HG03575 (cell line): ENCODE results near the gene PRAMEF5.
"Not testable (repeated sequence)": the region's sequence is repeated elsewhere in the genome, so short reads cannot be mapped to it uniquely, and the experiment has no call there.

Experiments used
- ATAC-seq: cut with Tn5 transposase; IDR thresholded peaks from one replicate; pipeline ENCODE4 v1.9.1; 2021; ENCODE audit not compliant: unreplicated experiment, insufficient number of reproducible peaks, low FRiP score; ENCODE audit errors: extremely low read depth

Gene PRAMEF5

DNA sequence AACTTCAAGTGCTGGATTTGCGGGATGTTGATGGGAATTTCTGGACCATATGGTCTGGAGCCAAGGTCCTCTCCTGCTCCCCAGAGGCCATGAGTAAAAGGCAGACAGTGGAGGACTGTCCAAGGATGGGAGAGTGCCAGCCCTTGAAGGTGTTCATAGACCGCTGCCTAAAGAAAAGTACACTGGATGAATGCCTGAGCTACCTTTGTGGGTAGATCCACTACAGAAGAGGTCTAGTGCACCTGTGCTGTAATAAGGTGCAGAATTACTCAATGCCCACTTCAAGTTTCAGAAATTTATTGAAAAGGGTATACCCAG, 7.5 kb upstream of the PRAMEF5 start:
- not testable (repeated sequence) for ATAC-seq

DNA sequence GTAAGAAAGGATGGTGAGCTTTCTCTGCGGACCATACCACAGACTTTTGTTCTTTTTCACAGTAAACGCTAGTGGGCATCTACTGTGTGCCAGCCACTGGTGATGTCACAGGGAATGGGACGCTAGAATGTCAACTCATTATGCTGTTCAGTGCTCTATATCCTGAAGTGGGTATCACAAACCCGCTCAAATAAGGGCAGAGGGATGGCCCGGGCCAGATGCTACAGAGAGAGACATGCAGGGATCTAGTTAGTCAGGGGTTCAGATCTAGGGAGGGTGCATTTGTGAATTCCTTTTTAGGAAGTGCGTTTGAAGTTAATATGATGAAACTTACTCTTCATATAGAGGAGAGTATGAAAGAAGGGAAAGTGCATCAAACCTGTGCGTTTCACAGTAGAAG, 6.9 kb upstream of the PRAMEF5 start:
- not testable (repeated sequence) for ATAC-seq

- ATAC-seq, result not testable (repeated sequence)
Measured at GRCh38 chr1:13265124-13265523, 11.1 kb downstream of the PRAMEF5 start.

DNA sequence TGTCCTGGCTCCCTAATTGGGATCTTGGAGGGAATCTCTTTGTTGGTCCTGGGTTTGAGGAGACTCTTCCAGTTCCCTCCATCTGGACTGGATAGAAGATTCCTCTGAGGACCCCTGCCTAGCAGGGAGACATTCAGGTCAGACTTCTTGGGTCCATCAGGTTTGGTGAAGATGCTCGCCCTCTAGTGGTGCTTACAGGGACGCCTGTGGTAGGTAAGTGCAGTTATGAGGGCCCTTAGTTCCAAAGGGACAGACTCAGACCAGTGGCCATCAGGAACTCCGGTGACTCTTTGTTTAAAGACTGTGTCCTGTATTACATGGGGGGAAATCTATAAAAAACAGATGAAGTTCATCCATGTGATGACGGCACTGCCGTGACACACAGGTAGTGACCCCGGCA, 23.0 kb downstream of the PRAMEF5 start:
- ATAC-seq, result not testable (repeated sequence)

GRCh38 chr1:13279617-13280016, 25.6 kb downstream of the PRAMEF5 start:
- not testable (repeated sequence) for ATAC-seq

- not testable (repeated sequence) for ATAC-seq
Measured at GRCh38 chr1:13285037-13285436, 31.0 kb downstream of the PRAMEF5 start, which contains the start of gene PRAMEF8. Gene PRAMEF8 (minus strand): TSS chr1:13285137. CDS start chr1:13284091, 1,046 bp downstream.

DNA sequence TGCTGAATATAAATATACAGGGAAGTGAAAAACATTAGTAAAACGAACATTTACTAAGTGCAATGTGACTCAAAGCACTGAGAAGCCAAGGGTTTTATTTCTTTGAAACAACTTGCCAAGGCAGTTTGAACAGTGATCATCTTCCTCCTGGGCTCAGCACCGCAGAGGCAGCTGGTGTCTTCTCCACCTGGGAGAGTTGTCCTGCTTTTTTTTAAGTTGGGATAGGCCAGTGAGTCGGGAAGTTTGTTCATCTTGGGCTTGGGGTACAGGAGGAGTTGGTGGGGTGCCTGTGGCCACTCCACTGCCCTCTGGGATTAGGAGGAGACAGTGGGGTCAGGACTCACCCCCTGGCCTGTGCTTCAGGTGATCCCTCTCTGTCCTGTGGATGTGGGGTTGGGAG, 35.0 kb downstream of the PRAMEF5 start:
- ATAC-seq, result not testable (repeated sequence)

DNA sequence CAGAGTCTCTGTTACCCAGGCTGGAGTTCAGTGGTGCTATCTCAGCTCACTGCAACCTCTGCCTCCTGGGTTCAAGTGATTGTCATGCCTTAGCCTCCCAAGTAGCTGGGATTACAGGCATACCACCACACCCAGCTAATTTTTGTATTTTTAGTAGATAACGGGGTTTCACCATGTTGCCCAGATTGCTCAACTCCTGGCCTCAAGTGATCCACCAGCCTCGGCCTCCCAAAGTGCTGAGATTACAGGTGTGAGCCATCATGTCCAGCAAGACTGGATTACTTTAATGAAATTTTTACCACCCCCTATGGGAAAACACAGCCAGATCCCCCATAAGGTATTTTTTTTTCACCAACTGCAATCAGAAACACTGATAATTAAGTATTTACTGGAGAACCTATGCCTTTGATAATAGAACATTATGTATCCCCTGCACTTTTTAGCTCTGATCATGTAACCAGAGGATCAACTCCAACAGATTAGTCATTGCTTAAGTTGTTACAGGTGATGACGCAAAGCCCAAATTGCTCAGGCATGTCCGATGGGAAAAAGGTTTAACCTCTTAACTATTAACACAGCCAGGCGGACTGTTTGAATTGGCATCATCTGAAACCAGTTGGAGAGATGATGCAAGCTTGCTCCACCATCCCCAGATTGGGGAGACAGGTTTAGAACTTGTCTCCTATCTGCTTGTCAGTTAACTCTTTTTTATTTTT, 43.4 kb downstream of the PRAMEF5 start:
- ATAC-seq, result not testable (repeated sequence)

DNA sequence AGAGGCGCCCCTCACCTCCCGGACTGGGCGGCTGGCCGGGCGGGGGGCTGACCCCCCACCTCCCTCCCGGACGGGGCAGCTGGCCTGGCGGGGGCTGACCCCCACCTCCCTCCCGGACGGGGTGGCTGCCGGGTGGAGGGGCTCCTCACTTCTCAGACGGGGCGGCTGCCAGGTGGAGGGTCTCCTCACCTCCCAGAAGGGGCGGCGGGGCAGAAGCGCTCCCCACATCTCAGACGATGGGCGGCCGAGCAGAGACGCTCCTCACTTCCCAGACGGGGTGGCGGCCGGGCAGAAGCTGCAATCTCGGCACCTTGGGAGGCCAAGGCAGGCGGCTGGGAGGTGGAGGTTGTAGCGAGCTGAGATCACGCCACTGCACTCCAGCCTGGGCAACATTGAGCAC, 44.7 kb downstream of the PRAMEF5 start:
- not testable (repeated sequence) for ATAC-seq

GRCh38 chr1:13302197-13302596, 48.2 kb downstream of the PRAMEF5 start:
- not testable (repeated sequence) for ATAC-seq

DNA sequence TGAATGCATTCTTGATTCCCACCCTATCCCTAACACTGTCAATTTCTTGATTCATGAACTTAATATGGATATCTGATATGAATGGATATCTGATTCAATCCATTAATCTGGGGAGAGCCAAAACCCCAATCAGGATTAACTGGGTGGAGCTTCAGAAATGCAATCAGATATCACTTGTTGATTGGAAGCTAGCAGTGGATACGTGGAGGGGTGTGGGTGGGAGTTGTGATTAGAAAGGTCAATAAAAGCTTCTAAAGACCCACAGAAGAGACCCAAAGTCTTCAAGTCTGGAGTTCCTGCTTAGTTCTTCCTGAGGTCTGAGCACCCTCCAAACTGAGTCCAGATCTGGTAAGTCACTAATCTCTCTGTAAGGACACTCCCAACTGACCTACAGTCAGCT, 49.2 kb downstream of the PRAMEF5 start, which contains the start of gene PRAMEF33:
Gene PRAMEF33, plus strand, starts transcription at position 301 of the 400 bp plus-strand sequence. CDS start 2,416 bp downstream, outside the sequence.
- ATAC-seq, result not testable (repeated sequence)
